Measurements from ENCODE around the gene PHTF1.
"Not testable (repeated sequence)": the region's sequence is repeated elsewhere in the genome, so short reads cannot be mapped to it uniquely, and the experiment has no call there.

Gene PHTF1

DNA sequence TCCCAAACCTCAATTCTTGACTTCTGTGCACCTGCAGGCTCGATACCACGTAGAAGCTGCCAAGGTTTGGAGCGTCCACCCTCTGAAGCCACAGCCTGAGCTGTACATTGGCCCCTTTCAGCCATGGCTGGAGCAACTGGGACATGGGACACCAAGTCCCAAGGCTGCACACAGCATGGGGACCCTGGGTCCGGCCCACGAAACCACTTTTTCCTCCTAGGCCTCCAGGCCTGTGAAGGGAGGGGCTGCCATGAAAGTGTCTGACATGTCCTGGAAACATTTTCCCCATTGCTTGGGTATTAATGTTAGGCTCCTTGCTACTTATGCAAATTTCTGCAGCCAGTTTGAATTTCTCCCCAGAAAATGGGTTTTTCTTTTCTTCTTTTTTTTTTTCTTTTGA, 40.7 kb downstream of the PHTF1 start:
- not testable (repeated sequence) for DNase-seq (ENCODE audit: low read depth in 2 of 2)

DNA sequence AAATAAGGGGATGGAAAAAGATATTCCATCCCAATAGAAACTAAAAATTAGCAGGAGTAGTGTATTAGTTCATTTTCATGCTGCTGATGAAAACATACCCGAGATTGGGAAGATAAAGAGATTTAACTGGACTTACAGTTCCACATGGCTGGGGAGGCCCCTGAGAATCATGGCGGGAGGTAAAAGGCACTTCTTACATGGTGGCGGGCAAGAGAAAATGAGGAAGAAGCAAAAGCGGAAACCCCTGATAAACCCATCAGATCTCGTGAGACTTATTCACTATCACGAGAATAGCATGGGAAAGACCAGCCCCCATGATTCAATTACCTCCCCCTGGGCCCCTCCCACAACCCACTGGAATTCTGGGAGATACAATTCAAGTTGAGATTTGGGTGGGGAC, 41.8 kb downstream of the PHTF1 start:
- DNase-seq (ENCODE audit: low read depth in 2 of 2): not testable (repeated sequence)

DNA sequence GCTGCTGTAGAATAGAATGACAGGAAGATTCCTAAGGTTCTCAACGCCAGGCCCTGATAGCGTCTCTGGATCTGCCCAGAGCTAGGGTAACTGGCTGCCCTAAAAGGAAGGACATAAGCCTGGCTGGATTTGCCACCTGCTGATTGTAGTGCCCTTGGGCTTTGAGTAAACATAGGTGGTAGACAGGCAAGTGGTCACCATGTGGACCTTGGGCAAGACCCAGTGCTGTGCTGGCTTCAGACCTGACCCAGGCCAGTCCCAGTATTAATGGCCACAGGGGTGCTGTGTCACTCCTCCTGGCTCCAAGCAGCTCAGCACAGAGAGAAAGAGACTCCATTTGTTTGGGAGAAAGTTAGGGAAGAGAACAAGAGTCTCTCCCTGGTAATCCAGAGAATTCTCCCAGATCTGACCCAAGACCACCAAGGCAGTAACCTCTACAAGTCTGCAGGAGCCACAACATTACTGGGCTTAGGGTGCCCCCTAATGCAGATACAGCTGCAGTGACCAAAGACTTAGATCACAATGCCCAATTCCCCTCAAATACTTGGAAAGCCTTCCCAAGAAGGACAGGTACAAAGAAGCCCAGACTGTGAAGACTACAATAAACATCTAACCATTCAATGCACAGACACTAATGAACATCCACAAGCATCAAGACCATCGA, 44.5 kb downstream of the PHTF1 start:
- DNase-seq (ENCODE audit: low read depth in 2 of 2): no peak

DNA sequence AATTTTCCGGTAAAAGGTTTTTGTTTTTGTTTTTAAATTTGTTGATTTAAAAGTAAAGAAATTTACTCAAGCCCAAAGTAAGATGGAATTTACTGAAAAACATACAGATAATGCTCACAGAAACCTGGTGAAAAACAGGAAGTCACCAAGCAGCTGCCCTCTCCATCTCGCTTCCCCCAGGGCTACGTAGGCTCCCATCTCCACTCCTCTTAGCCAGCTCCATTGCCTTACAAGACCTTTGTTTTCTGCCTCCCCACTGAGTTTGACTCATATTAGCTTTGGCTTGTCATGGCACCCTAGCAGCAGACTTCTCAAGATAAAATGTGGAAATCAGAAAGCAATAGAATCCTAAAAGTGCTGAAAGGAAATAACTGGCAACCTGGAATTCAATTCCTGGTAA, 57.9 kb downstream of the PHTF1 start:
- no peak for DNase-seq (ENCODE audit: low read depth in 2 of 2)

DNA sequence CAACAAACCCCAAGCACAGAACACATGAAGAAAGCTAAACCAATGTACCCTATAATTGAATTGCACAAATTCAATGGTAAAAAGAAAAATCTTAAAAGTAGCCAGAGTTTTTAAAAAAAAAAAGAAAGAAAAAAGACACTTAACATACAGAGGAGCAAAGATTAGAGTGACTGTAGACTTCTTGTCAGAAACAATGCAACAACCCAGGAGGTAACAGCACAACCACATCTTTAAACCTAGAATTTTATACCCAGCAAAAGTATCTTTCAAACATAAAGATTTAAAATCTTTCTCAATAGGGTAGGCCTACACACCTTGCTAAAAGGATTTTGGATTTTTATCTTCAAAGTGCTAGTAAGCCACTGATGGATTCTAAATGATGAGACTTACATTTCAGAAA, 64.4 kb downstream of the PHTF1 start:
- DNase-seq (ENCODE audit: low read depth in 2 of 2): no peak

DNA sequence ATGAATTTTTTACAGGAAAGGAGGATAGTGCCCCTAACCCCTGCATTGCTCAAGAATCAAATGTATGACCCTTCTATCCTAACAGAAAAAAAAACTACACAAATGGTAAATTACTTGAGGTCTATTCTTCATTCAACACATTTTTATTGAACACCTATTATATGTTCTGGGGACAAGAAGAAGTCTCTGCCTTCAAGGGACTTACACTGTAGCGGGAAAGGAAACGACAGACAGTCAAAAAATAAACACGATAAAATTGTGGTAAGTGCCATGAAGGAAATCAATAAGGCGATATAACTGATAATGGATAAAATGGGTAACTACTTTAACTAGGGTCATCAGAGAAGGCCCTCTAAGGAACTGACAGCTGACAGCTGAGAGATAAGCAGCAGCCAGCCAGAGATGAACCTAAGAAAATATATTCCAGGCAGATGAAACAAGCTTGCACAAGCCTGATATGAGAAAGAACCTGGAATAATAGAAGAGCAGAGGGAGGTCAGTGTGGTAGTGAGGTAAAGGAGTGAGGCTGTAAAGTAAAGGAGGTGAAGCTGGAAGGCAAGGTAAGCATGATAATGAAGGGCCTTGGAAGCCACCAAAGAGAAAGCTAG, 66.4 kb downstream of the PHTF1 start:
- DNase-seq (ENCODE audit: low read depth in 2 of 2): no peak

DNA sequence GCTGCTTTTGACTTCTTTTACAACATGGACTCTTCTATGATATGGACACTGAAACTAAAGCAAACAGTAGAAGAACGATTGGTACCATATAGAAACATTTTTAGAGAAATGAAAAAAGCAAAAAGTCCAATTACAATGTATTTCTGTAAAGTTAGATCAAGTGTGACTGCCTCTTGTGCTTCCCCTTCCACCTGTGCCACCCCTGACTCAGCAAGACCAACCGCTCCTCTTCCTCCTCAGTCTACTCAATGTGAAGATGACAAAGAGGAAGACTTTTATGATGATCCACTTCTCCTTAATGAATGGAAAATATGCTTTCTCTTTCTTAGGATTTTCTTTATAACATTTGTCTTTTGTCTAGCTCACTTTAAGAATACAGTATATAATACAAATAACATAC, 66.9 kb downstream of the PHTF1 start:
- DNase-seq (ENCODE audit: low read depth in 2 of 2): no peak

DNA sequence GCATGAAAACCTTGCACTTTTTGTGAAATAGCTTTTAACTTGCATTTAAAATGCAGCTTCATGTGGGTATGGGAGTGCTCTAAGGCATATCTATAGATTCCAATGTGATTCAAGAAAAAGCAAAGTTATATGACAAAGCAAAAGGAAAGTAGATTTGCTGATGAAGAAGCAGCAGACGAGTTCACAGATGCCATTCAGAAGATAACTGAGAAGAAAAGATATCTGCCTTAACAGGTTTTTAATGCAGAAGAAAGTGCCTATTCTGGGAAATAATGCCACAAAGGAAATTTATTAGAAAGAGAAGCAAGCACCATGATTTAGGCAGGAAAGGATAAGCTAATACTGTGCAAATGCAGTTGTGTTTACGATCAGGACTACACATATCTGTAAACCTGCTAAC, 68.1 kb downstream of the PHTF1 start:
- DNase-seq (ENCODE audit: low read depth in 2 of 2): no peak

DNA sequence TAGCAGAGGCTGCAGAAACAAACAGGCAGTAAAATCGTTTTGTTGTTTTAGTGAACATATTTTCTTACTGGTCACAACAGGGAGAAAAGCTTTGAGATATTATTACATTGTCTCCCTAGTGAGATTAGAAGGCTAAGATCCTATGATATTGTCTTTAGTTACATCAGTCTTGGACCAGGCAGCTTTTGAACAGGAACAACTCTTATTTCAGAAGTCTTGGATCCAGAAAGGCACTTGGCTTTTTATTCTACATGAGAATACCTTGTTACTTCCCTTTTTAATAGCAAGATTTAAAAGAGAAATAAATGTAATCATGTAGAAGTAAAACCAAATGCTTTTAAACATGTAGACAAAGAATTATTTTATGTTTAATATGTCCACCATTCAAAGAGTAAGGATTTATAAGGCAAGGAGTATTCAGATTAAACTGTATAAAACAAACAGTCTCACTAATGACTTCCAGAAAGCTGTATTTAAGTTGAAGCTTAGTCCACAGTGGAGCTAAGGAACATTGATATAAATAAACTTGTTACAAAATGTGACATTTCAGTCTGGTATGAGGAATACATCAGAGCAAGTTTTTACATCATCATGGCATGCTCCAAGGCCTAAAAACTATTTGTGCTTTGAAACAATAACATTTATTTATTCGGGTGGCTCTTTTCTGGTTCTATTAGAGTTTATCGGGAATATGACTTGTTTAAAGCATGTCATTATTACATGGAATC, 72.2 kb downstream of the PHTF1 start:
- DNase-seq (ENCODE audit: low read depth in 2 of 2): no peak

DNA sequence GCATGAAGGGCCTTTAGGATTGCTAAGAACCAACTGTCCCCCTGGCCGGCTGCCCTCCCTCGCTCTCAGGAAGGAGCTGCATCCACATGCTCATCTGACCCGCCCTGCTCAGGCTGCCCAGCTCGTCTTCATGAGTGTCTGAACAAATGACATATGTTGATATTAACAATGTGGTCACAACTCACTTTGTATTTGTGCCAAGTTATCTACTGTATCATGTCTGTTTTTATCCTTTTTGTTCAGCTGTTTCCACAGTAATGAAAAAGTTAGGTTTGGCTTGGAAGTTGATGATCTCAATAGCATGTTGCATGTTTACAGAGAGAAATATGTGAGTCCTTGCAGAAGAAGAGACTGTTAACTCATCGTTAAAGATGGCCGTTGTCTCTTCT, 75.1 kb downstream of the PHTF1 start:
- no peak for DNase-seq (ENCODE audit: low read depth in 2 of 2)

DNA sequence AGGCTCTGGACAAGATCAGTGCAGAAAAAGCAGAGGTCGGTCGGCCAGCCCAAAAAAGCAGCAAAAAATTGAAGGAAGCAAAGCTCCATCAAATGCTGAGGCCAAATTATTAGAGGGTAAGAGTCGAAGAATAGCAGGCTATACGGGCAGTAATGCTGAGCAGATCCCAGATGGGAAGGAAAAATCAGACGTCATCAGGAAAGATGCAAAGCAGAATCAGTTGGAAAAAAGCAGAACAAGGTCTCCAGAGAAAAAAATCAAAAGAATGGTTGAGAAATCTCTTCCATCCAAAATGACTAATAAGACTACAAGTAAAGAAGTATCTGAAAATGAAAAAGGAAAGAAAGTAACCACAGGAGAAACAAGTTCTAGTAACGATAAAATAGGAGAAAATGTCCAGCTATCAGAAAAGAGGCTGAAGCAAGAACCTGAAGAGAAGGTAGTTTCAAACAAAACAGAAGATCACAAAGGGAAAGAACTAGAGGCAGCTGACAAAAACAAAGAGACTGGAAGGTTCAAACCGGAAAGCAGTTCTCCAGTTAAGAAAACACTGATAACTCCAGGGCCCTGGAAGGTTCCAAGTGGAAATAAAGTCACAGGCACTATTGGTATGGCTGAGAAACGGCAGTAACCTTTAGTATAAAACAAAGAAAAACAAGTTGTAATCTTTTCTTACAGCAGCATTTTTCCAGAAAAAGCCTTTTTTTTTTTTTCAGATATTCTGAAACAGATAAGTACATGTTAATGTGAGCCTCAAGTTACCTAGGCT, 75.7 kb downstream of the PHTF1 start:
- DNase-seq (ENCODE audit: low read depth in 2 of 2): no peak

DNA sequence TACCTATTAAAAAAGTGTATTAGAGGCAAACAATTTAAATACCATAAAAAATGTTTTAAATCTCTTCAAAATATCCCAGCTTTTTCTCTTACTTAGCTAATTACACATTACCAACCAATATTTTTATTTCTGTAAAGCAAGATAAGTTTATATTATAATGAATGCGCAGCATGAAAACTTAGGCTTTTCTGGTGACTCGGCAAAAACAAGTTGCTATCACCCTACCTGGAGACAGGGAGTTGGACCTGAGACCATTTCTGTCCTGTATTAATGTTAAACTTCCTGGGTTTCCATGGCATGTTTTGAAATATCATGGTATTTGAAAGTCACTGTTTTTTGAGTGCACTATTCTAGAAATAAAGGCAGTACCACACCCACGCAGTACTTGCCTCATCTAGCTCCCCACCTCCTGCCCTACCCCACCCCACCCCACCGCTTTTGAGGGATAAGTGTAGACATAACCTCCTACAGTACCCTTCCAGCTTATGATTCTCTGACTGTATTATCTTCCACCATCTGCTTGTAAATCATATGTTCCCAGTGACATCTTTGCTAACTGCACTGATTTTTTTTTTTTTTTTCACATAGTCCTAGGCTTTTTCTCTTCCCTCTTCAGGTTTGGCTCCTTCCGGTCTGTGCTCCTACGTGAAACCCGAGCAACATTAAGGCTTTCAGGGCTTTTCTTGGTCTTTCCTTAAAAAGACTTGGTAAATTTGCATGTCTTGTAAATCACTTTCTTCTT, 77.5 kb downstream of the PHTF1 start:
- no peak for DNase-seq (ENCODE audit: low read depth in 2 of 2)

DNA sequence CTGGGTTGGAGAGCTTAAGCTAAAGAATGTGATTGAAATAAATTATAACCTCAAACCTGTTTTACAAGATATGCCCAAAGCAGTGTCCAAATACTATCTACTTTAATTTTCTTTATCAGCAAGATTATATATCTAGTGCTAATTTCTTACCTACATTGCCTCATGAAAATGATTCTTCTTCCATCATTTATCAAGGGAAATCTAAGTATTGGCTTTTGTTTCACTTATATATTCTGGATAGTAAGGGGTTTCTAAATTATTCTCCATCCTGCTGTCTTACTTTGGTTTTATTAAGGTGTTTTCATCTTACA, 81.2 kb downstream of the PHTF1 start:
- DNase-seq (ENCODE audit: low read depth in 2 of 2): no peak

DNA sequence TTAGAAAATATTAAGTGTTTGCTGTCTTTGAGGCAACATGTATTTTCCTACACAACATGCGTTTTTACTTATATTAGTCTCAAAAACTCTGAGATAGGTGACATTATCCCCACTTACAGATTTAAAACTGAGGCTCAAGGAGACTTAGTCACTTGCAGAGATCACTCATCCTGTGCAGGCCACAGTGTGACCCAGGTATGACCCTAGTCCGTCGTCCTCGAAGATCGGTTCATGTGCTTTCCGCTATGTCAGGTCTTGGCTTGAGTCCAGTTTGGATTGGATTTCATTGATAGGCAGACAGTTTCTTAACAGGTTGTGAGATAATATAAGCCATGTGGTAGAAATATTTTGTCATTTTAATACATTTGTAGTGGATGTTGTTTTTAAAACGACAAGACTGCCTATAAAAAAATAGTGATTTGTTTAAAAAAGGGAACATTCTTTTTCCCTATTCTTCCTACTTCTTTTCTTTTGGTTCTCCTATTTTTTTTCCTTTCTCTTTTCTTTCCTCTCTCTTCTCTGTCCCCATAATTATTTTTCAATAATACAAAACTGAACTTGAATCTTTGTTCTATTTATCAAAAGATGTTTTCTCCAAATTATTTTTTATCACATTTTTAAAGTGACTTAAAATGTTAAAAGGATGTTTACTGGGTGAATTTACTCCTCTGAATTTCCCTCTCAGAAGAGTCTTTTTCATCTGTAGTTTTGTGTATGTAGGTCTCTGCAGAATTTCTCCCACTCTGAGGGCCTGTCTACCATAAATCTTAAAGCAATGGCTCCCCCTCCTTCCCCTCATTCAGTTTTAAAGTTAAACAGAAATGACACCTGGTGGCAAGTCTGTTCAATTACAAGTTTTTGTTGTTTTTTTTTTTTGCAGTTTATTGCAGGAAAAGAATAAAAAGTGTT, 81.8 kb downstream of the PHTF1 start:
- DNase-seq (ENCODE audit: low read depth in 2 of 2): no peak

DNA sequence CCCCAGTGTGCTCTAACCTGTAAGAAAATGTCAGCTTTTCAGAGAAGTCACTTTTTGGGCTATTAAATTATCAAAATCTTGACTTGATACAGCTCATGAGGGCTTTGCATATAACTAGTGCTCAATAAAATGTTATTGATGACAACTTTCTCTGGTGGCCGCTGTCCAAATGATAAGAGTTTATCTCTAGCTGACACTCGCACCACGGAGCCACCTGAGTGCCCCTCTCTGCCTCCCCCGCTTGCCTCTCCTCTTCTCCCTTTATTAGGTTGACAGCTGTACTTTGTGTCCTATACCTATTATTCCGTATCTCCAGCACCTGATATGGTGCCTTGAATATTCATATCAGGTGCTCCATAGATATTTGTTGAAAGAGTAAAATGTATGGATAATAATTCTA, 82.8 kb downstream of the PHTF1 start:
- no peak for DNase-seq (ENCODE audit: low read depth in 2 of 2)

DNA sequence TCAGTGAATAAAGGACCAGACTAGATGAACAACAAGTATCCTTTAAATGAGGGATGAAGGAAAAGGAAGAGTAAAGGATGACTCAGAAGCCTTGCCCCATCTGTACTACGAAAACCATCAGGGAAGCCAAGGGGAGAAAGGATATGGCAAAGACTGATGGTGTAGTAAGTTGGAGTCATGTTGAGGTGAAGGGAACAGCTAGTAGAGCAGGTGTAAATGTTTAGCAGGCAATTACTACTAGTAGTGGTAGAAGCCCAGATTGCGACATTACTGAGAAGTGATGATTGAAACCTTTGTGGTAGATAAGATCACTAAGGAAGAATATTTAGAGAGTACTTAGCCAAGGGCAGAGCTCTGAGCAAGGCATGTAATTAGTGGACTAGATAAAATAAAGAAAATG, 84.0 kb downstream of the PHTF1 start:
- no peak for DNase-seq (ENCODE audit: low read depth in 2 of 2)

DNA sequence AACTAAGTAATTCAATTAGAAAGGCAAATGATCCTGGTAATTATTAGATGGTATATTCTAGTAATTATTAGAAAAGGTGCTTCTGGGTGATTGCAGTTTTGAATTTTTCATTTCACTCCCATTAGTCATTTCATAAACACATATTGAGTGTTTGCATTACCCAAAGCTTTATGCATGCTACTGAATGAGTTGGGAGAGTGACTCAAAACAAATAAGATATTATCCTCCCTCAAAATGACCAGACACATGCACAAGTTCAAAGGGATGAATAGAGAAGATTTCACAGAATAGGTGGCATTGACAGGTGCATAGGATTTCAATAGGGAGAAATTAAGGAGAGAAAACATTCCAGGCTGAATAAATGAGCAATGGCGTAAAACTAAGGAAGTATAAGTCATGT, 84.7 kb downstream of the PHTF1 start:
- no peak for DNase-seq (ENCODE audit: low read depth in 2 of 2)

DNA sequence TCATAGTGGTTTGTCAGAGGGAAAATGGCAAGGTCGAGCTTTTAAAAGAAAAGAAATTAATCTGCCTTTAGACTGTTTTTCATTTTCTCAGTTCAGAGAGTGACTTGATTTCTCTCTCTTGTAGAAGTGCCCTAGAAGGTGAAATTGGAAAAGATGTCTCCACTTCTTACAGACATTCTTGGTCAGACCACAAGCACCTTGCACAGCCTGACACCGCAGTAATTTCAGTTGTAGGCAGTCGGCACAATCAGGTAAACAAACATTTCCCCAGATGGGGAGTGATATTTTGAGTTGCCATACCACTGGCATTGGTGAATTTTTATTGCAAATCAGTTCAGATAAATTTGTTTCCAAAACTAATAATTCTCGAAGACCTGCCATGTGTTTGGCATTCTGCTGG, 86.8 kb downstream of the PHTF1 start:
- no peak for DNase-seq (ENCODE audit: low read depth in 2 of 2)

DNA sequence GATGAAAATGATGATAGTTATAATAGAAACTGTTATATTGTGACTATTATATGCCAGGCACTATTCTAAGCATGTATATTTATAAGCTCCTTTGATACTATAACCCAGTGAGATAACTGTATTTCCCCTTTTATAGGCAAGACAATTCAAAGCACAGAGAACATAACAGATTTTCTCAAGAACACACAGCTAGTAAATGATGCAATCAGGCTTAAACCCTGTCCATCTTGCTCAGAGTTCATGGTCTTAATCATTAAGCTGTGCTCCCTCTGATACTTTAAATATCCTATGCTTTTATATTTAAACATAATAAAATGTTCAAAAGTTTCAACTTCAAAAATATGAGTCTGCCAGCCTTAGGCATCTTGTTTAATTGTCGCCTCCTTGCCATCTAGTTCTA, 88.6 kb downstream of the PHTF1 start:
- DNase-seq (ENCODE audit: low read depth in 2 of 2): no peak

DNA sequence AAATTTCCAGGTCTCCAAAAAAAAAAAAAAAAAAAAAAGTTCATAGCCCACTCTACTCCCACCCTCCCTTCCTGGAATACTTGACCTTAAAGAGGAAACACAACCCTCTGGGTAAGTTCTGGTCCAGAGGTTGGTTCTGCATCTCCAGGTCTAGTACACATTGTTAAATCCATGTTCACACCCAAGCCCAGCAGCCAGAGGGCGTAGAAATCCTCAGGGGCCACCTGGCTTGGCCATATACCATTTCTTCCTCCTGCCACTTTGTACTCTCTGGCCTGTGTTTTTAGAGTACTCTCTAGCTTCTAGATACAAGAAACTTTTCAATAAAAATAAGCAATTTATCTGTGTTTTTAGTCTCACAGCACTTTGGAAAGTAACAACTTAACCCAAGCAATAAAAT, 89.3 kb downstream of the PHTF1 start:
- DNase-seq (ENCODE audit: low read depth in 2 of 2): no peak

DNA sequence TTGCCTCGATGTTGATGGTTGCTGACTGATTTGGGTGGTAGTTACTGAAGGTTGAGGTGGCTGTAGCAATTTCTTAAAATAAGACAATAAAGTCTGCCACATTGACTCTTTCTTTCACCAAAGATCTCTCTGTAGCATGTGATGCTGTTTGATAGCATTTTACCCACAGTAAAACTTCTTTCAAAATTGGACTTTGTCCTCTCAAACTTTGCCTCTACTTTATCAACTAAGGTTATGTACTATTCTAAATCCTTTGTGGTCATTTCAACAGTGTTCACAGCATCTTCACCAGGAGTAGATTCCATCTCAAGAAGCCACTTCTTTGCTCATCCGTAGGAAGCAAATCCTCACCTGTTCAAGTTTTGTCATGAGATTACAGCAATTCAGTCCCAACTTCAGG, 93.2 kb downstream of the PHTF1 start:
- no peak for DNase-seq (ENCODE audit: low read depth in 2 of 2)
